Panc1 (cell line): ENCODE results near the gene RNF130.

Experiments used
- CTCF ChIP-seq: fragments of 450-650 bp; IDR thresholded peaks from 2 replicates; pipeline ENCODE4 v1.5.1; 2017; ENCODE audit warnings: mild to moderate bottlenecking
- POLR2AphosphoS5 ChIP-seq: IDR thresholded peaks from 2 replicates; pipeline ENCODE4 v1.6.1; 2012; ENCODE audit warnings: mild to moderate bottlenecking, low read depth, low read length, moderate library complexity
- REST ChIP-seq, 2 experiments: IDR thresholded peaks; 2 replicates each; pipeline ENCODE4 v1.6.1; 2011 to 2012; ENCODE audit warnings: low read depth in 2 of 2, control low read depth in 1 of 2, low read length in 1 of 2, mild to moderate bottlenecking in 1 of 2, moderate library complexity in 1 of 2; ENCODE audit not compliant: insufficient read depth in 1 of 2
- SIN3A ChIP-seq: IDR thresholded peaks from 2 replicates; pipeline ENCODE4 v1.6.1; 2012; ENCODE audit warnings: low read depth, mild to moderate bottlenecking, low read length, moderate library complexity, borderline replicate concordance; ENCODE audit not compliant: insufficient read depth

- TF ChIP-seq CTCF: no peak
- no peak for TF ChIP-seq REST (IDR thresholded peaks at IDR 0.05; ENCODE audit: insufficient read depth in 1 of 2, low read depth in 2 of 2, low read length in 1 of 2)
- TF ChIP-seq POLR2AphosphoS5: no peak
- no peak for TF ChIP-seq SIN3A
These were observed 1.8 kb downstream of the RNF130 start for GRCh38 chr5:180069589-180070247.
